SIG-M5 treated with dmso at 0.1 percent for 504 hours (cell line): Measurements from ENCODE around the gene COL4A3.

ENCODE experiments used
- DNase-seq: peaks from one replicate; lab custom pipeline; 2025; ENCODE audit not compliant: unreplicated experiment; lab: John Stamatoyannopoulos, UW

COL4A3 gene

DNA sequence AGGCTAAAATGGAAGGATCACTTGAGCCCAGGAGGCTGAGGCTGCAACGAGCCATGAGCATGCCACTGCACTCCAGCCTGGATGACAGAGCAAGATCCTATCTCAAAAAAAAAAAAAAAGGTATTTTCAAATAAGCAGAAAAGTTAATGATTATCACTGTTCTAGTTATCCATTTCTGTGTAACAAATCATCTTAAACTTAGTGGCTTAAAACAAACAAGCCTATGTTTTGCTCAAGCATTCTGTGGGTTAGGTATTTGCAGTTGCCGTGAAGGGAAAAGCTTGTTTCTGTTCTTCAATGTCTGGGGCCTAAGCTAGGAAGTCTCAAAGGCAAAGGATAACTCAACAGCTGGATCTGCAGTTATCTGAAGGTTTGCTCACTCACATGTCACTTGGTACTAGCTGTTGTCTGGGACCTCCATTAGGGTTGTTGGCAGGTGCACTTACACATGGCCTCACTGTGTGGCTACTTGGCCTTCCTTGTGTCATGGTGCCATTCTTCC is 174.7 kb downstream of the COL4A3 start:
- DNase-seq: no peak

DNA sequence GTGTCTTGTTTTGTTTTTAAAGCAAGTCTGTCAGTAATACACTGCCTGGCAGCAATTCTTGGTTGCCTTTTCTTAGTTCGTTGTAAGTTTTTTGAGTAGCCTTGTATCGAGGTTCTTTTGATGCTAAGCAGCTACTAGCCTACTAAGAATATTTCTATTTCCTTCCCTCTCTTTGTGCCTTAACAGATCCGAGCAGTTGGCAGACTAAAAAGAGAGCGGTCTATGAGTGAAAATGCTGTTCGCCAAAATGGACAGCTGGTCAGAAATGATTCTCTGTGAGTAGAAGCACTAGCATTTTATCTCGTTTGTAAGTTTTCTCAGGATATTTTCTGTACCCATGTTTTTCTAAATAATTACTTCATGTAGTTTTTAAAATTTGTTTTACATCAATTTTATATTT is 175.7 kb downstream of the COL4A3 start:
- DNase-seq: no peak

DNA sequence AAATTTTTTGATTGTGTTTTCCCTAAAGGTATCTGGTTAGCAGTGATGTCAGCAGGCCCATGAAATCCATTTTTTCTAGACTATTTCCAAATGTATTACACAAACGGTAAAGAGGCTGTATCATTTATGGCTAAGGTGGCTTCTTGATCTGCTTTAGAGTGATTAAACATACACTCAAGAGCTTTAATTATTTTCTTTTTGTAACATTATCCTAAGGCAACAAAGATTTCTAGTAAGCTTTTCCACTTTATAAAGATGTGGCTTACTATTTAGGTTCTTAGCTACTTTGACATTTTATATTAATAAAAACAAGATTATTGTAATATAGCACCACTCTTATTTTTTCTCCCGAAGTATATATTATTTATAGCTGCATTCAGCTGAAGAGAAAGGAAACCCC is 177.1 kb downstream of the COL4A3 start:
- DNase-seq: no peak

DNA sequence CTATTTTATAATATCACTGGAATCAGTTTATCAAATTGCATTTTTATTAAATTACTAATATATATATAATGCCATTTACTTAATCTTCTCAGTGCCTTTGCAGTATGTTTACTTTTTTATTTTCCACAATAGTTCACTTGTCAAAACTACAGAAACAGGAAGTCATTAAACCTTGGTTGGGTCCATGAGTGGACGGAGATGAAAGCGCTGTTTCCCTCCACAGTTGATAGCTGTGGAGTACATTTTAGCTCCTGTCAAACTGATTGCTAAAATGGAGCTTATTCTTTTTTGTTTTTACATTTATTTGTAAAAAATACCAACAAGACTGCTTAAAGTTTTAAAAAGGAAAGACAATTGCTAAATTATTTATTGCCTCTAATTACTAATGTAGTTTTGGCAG is 179.8 kb downstream of the COL4A3 start:
- DNase-seq: no peak

DNA sequence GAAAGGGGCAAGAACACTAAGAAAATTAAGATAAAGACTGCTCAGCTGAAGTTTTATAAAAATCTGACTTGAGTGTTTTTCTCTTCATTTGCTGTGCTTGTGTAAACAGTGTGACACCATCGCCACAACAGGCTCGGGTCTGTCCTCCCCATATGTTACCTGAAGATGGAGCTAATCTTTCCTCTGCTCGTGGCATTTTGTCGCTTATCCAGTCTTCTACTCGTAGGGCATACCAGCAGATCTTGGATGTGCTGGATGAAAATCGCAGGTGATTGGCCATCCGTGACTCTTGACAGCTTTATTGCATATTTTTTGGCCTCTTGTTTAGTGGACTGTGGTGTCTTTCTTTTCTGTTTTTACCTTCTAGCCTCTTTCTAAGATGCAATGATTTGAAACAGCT is 182.7 kb downstream of the COL4A3 start:
- DNase-seq: peak; percentile 15

DNA sequence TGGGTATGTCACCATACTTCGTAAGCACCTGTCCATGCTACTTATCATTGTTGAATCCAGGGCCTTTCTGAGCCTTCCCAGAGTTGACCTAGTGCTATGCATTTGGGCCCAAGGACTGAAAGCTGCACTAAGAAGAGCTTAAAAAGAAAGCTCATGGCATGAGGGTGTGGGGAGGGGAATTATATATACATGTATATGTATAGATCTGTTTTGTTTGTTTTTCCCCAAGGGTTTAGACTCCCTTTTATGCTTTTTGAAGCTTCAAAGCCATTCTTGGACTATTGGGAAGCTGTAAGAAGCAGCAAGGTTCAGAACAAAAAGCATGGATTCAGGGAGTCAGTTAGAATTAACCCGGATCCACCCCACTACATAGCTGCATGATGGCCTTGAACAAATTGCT is 183.9 kb downstream of the COL4A3 start:
- no peak for DNase-seq

DNA sequence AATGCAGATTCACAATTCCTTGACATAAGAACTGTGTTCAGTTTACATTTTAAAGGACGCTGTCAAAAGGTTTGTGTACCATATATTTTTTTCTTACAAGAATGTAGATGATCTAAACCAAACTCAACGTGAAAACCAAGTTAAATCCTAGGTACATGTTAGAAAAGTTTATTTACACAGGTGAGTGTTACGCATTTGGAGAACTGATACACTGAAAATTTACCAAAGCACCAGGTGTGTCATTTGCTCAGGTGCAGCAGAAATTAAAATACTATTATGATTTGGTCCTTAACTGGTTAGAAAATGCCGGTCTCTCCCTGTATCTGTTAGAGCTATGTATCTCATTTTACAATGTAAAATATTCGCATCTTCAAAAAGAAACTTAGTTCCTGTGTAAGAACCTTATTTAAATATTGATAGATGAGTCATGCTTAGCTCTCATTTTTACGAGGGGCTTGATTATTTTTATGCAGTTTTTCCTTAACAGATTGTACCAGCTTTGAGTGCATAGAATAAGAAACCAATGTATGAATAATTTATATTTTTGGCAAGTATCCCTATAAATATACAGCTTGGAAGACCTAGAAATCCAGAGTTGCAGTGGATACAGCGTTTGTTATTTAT is 185.7 kb downstream of the COL4A3 start:
- no peak for DNase-seq

DNA sequence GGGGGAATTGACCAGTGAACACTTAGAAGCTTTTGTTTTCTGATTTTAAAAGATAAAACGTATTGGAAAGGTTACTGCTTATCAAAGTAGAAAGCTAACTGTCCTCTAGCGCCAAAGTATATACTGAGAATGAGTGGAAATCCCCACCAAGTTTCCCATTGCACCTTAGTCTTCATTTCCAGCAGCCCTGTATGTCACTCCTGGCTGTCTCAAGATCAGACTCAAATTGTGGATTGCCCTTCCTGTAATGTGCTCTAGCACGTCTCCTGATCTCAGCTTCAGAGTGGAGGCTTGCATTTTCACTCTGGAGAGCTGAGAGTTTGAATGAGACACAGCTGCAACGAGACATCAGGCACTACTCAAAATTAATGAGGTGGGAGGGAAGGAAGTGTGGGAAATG is 187.2 kb downstream of the COL4A3 start:
- DNase-seq: no peak

DNA sequence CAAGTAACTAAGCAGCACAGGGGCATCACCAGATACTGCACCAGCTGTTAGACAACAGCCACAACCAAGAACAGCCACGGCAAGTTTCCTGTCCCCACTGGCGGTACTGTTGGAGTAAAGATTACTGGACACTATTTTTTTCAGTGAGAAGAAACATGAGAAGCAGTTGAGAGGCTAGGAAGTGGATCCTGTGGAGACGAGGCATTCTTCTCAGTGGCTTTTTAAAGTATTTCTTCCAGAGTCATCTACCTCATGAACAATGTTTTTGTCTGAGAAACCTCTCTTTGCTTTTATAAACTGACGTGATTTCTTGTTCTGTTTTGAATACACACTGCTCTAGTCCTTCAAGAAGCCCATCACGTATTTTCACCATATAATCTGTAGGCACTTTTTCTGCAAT is 195.9 kb downstream of the COL4A3 start:
- DNase-seq: no peak

DNA sequence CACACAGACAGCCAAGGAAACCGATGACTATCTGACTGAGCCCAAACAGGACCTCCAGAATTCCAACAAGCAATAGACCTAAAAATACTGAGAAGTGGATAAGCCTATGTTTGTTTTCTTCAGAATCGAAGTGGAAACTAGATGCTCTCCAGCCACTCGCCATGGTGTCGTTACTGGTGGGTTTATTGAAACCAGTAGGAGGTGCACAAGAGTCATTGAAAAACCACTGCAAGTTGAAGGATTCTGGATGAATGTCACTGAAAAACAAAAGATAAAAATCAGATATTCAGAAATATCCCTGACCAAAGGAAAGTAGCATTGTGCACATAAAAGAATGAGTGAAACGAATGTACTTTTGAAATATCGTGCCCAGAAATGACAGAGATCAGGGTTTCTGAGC is 199.3 kb downstream of the COL4A3 start:
- DNase-seq: no peak
